H1 (cell line): ENCODE measurements around the gene USE1. TPM values are rescaled to one million over a fixed set of nuclear protein-coding genes. Genes with fewer than 3 reads are reported as not detected.

ENCODE experiments used
- CTCF ChIA-PET: fragments of 300-600 bp; sonication (Branson Sonifier 250); formaldehyde crosslinking; loops from one replicate; lab custom pipeline; 2021; ENCODE audit not compliant: partially characterized antibody; lab: Charles Lee
- POLR2A ChIA-PET: fragments of 300-600 bp; sonication (Branson Sonifier 250); formaldehyde crosslinking; loops from one replicate; lab custom pipeline; 2021; ENCODE audit warnings: inconsistent platforms; ENCODE audit not compliant: partially characterized antibody; lab: Charles Lee
- DNase-seq, 2 experiments: peaks; one replicate each; pipeline versions ENCODE4 v3.0.0 to v3.0.0-alpha.2; 2010 to 2022; ENCODE audit warnings: low spot score in 2 of 2, low read depth in 1 of 2, mixed read lengths in 1 of 2
- FAIRE-seq: peaks from 2 replicates; lab custom pipeline; 2011; peaks lifted over from hg19 to GRCh38; lab: Jason Lieb, UNC
- H2AFZ ChIP-seq: 2 replicates; pipeline ENCODE4 v1.8.1; 2012; ENCODE audit warnings: low read length, inconsistent platforms
- H2AK5ac ChIP-seq: 2 replicates; pipeline ENCODE4 v1.6.1; 2013; ENCODE audit warnings: low read depth, low read length
- H2BK120ac ChIP-seq: replicated peaks from 2 replicates; pipeline ENCODE3; 2013; ENCODE audit warnings: low read depth, low read length, inconsistent platforms
- H2BK12ac ChIP-seq: 2 replicates; pipeline ENCODE4 v1.6.1; 2013; ENCODE audit warnings: low read depth, low read length
- H2BK15ac ChIP-seq: 2 replicates; pipeline ENCODE4 v1.6.1; 2013; ENCODE audit warnings: low read length
- H2BK20ac ChIP-seq: 2 replicates; pipeline ENCODE4 v1.6.1; 2013; ENCODE audit warnings: low read length
- H2BK5ac ChIP-seq: 2 replicates; pipeline ENCODE4 v1.6.1; 2013; ENCODE audit warnings: low read depth, low read length
- H3K14ac ChIP-seq: 2 replicates; pipeline ENCODE4 v1.6.1; 2013; ENCODE audit warnings: inconsistent platforms; ENCODE audit not compliant: insufficient read length
- H3K18ac ChIP-seq: 2 replicates; pipeline ENCODE4 v1.6.1; 2013; ENCODE audit warnings: low read length; ENCODE audit errors: extremely low read depth
- H3K23ac ChIP-seq: 2 replicates; pipeline ENCODE4 v1.6.1; 2013; ENCODE audit warnings: inconsistent platforms; ENCODE audit not compliant: insufficient read length
- H3K23me2 ChIP-seq: 2 replicates; pipeline ENCODE4 v1.6.1; 2013; ENCODE audit warnings: low read depth, low read length
- H3K27ac ChIP-seq: 2 replicates; pipeline ENCODE4 v1.6.1; 2011; ENCODE audit warnings: low read depth, low read length, inconsistent platforms
- H3K27me3 ChIP-seq, 4 experiments: replicated peaks in 1 of 4; 1 replicate in 1 of 4; 2 replicates in 3 of 4; pipeline versions ENCODE4 v1.6.1 to v1.8.1; 2011 to 2013; ENCODE audit warnings: low read length in 3 of 4, mild to moderate bottlenecking in 3 of 4, inconsistent platforms in 2 of 4, mixed read lengths in 2 of 4, moderate library complexity in 1 of 4; ENCODE audit not compliant: control insufficient read depth in 3 of 4, insufficient read depth in 3 of 4; ENCODE audit errors: extremely low read depth in 1 of 4
- H3K36me3 ChIP-seq, 4 experiments: 2 replicates each; pipeline versions ENCODE4 v1.6.1 to v1.8.1; 2011 to 2013; ENCODE audit warnings: mild to moderate bottlenecking in 4 of 4, low read length in 3 of 4, moderate library complexity in 2 of 4, control low read depth in 1 of 4, inconsistent platforms in 1 of 4; ENCODE audit not compliant: insufficient read depth in 4 of 4, control insufficient read depth in 2 of 4
- H3K4ac ChIP-seq: replicated peaks from 2 replicates; pipeline ENCODE3; 2013; ENCODE audit warnings: low read length, low read depth, mixed read lengths, inconsistent platforms; ENCODE audit not compliant: insufficient read length
- H3K4me1 ChIP-seq, 4 experiments: replicated peaks in 1 of 4; 1 replicate in 1 of 4; 2 replicates in 3 of 4; pipeline versions ENCODE4 v1.6.1 to v1.8.1; 2011 to 2013; ENCODE audit warnings: low read length in 3 of 4, inconsistent platforms in 2 of 4, mixed read lengths in 1 of 4; ENCODE audit not compliant: insufficient read depth in 4 of 4, control insufficient read depth in 3 of 4
- H3K4me2 ChIP-seq, 2 experiments: 2 replicates each; pipeline versions ENCODE4 v1.6.1 to v1.8.1; 2011 to 2013; ENCODE audit warnings: low read depth in 2 of 2, low read length in 2 of 2, control low read depth in 1 of 2, inconsistent platforms in 1 of 2, mild to moderate bottlenecking in 1 of 2; ENCODE audit not compliant: insufficient read depth in 1 of 2
- H3K4me3 ChIP-seq, 4 experiments: fragments of 200-600, 300-600 bp in 1 of 4; sonication (generic), shearing (Covaris generic), sonication (Bioruptor Twin) in 1 of 4; 2 replicates each; pipeline versions ENCODE4 v1.5.1 to v1.8.1; 2011 to 2016; ENCODE audit warnings: low read length in 4 of 4, low read depth in 3 of 4, control low read depth in 2 of 4, inconsistent platforms in 2 of 4, mild to moderate bottlenecking in 2 of 4, mixed read lengths in 1 of 4, moderate library complexity in 1 of 4; ENCODE audit not compliant: insufficient read depth in 2 of 4; ENCODE audit errors: extremely low read depth in 1 of 4
- H3K56ac ChIP-seq: replicated peaks from 2 replicates; pipeline ENCODE3; 2013; ENCODE audit warnings: low read depth, mild to moderate bottlenecking, mixed read lengths, low read length, inconsistent platforms; ENCODE audit not compliant: insufficient read length
- H3K79me1 ChIP-seq: 2 replicates; pipeline ENCODE4 v1.6.1; 2013; ENCODE audit warnings: low read depth, low read length, control low read depth
- H3K79me2 ChIP-seq, 2 experiments: 2 replicates each; pipeline versions ENCODE4 v1.6.1 to v1.8.1; 2012 to 2013; ENCODE audit warnings: low read length in 2 of 2, mild to moderate bottlenecking in 2 of 2, inconsistent platforms in 1 of 2; ENCODE audit not compliant: insufficient read depth in 2 of 2, control insufficient read depth in 1 of 2
- H3K9ac ChIP-seq, 4 experiments: replicated peaks in 1 of 4; 1 replicate in 1 of 4; 2 replicates in 3 of 4; pipeline versions ENCODE4 v1.6.1 to v1.8.1; 2011 to 2013; ENCODE audit warnings: low read depth in 3 of 4, low read length in 3 of 4, control low read depth in 2 of 4, mild to moderate bottlenecking in 2 of 4, moderate library complexity in 2 of 4, inconsistent platforms in 1 of 4; ENCODE audit errors: extremely low read depth in 1 of 4
- H3K9me3 ChIP-seq, 2 experiments: 2 replicates each; pipeline versions ENCODE4 v1.6.1 to v1.8.1; 2012 to 2013; ENCODE audit warnings: mild to moderate bottlenecking in 2 of 2, moderate library complexity in 2 of 2, control low read depth in 1 of 2, inconsistent platforms in 1 of 2, low read depth in 1 of 2, low read length in 1 of 2, mixed read lengths in 1 of 2; ENCODE audit not compliant: insufficient read depth in 2 of 2
- H4K20me1 ChIP-seq, 2 experiments: replicated peaks in 1 of 2; 2 replicates each; pipeline versions ENCODE3 to v1.8.1; 2011 to 2013; ENCODE audit warnings: inconsistent platforms in 2 of 2, low read length in 2 of 2, mild to moderate bottlenecking in 1 of 2; ENCODE audit not compliant: insufficient read depth in 2 of 2, control insufficient read depth in 1 of 2
- H4K5ac ChIP-seq: 2 replicates; pipeline ENCODE4 v1.6.1; 2013; ENCODE audit warnings: low read length, low read depth, mixed read lengths, inconsistent platforms; ENCODE audit not compliant: insufficient read length
- H4K8ac ChIP-seq: 2 replicates; pipeline ENCODE4 v1.8.0; 2013; ENCODE audit warnings: mild to moderate bottlenecking, moderate library complexity, low read length, inconsistent platforms; ENCODE audit not compliant: insufficient read depth; ENCODE audit errors: extremely low read depth
- H4K91ac ChIP-seq: replicated peaks from 2 replicates; pipeline ENCODE3; 2013; ENCODE audit warnings: low read length, mixed read lengths, inconsistent platforms; ENCODE audit not compliant: insufficient read length
- EP300 ChIP-seq, 2 experiments: IDR thresholded peaks; 1 replicate in 1 of 2; 2 replicates in 1 of 2; pipeline ENCODE4 v1.6.1; 2011 to 2012; ENCODE audit warnings: low read depth in 2 of 2, low read length in 2 of 2, mild to moderate bottlenecking in 2 of 2, borderline replicate concordance in 1 of 2, inconsistent platforms in 1 of 2, moderate library complexity in 1 of 2
- FOSL1 ChIP-seq: IDR thresholded peaks from 2 replicates; pipeline ENCODE4 v1.6.1; 2011; ENCODE audit warnings: mild to moderate bottlenecking, low read depth, low read length, moderate library complexity; ENCODE audit not compliant: insufficient read depth
- GTF2F1 ChIP-seq: IDR thresholded peaks from 2 replicates; pipeline ENCODE4 v1.6.1; 2012; ENCODE audit warnings: low read depth, low read length, improper control_type of control experiment, borderline replicate concordance
- KDM1A ChIP-seq: fragments of 200-600, 300-600 bp; sonication (generic); IDR thresholded peaks from 2 replicates; pipeline ENCODE4 v1.7.1; 2016; ENCODE audit warnings: mild to moderate bottlenecking, low read length, borderline replicate concordance
- MAFK ChIP-seq: IDR thresholded peaks from 2 replicates; pipeline ENCODE4 v1.6.1; 2012; ENCODE audit warnings: low read depth, mild to moderate bottlenecking, improper control_type of control experiment, low read length
- RFX5 ChIP-seq: IDR thresholded peaks from 2 replicates; pipeline ENCODE4 v1.6.1; 2011; ENCODE audit warnings: low read depth, low read length, improper control_type of control experiment, borderline replicate concordance
- TAF7 ChIP-seq: optimal IDR thresholded peaks from 2 replicates; pipeline ENCODE3; 2011; ENCODE audit warnings: low read depth, mild to moderate bottlenecking, inconsistent platforms, low read length, moderate library complexity, borderline replicate concordance
- WGBS, 2 experiments: shearing (Covaris generic) in 1 of 2; methylation state at CpG; one replicate each; pipeline versions ENCODE4 v1.1.6 to v1.1.7; 2013 to 2015; ENCODE audit warnings: low lambda C conversion rate in 2 of 2, mixed read lengths in 2 of 2, inconsistent platforms in 1 of 2, low coverage in 1 of 2, missing lambda C conversion rate in 1 of 2; ENCODE audit not compliant: insufficient replicate concordance in 2 of 2, insufficient coverage in 1 of 2, insufficient read length in 1 of 2; ENCODE audit errors: extremely low coverage in 1 of 2, missing lambda C conversion rate in 1 of 2; 5-methylcytosine and 5-hydroxymethylcytosine counted together
- polyA plus RNA-seq, 7 experiments: library from polyadenylated mRNA; depleted of rRNA in 3 of 7; stranded (reverse) in 5 of 7; unstranded in 2 of 7; fragments of >200 nt in 5 of 7; fragments of 200-250 nt in 2 of 7; gene quantifications; 1 replicate in 5 of 7; 2 replicates in 1 of 7; 4 replicates in 1 of 7; pipeline versions ENCODE4 v1.2.1 to v1.2.3, GENCODE V29; 2011 to 2013; ENCODE audit warnings: missing spikeins in 2 of 7, mixed read lengths in 2 of 7
- total RNA-seq: library from RNA; stranded (reverse); fragmentation: NEBNext Ultra II Directional; extraction: Animal tissue kit (Norgen Biotek cat#: 25700); gene quantifications from 2 replicates; pipeline ENCODE4 v1.2.1, GENCODE V29; 2021
- TF ChIP-seq, protein P1 (sequence below): IDR thresholded peaks from 2 replicates; pipeline ENCODE4 v1.6.1; 2012; ENCODE audit warnings: low read length, inconsistent platforms
- TF ChIP-seq, protein P2 (sequence below): IDR thresholded peaks from 2 replicates; pipeline ENCODE4 v1.6.1; 2011; ENCODE audit warnings: low read depth, mild to moderate bottlenecking, low read length; ENCODE audit not compliant: insufficient read depth

Gene USE1
- total and polyA plus RNA-seq, 2 of the 8 experiments (the other 6 are each of a cell fraction or from before 2014, with no cell fraction given) = 8.7 to 13.9 TPM

DNA sequence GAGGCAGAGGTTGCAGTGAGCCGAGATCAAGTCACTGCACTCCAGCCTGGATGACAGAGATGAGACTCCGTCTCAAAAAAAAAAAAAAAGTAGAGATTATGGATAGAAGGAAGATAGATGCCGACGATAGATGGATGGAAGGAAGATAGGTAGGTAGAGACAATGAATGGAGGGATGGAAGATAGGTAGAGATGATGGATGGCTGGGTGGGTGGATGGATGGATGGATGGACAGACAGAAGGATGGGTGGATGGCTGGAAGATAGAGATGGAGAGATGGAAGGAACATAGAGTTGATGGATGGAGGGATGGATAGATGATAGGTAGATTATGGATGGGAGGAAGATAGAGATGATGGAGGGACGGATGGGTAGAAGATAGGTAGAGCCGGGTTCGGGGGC, 18.5 kb upstream of the USE1 start:
- H2BK20ac ChIP-seq = no peak overlapping the region
- no peak overlapping the region for H3K14ac ChIP-seq
- 99 to 100% methylated on average over 3 to 6 of the region's 7 CpGs for WGBS, 2 experiments
- H3K9ac ChIP-seq = no peak overlapping the region
- ChIA-PET CTCF (no interaction called here), POLR2A (no interaction called here)
- TF ChIP-seq KDM1A = no peak
- TF ChIP-seq, protein P1, sequence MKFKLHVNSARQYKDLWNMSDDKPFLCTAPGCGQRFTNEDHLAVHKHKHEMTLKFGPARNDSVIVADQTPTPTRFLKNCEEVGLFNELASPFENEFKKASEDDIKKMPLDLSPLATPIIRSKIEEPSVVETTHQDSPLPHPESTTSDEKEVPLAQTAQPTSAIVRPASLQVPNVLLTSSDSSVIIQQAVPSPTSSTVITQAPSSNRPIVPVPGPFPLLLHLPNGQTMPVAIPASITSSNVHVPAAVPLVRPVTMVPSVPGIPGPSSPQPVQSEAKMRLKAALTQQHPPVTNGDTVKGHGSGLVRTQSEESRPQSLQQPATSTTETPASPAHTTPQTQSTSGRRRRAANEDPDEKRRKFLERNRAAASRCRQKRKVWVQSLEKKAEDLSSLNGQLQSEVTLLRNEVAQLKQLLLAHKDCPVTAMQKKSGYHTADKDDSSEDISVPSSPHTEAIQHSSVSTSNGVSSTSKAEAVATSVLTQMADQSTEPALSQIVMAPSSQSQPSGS = no peak
- TF ChIP-seq RFX5 = no peak
- TF ChIP-seq, protein P2, sequence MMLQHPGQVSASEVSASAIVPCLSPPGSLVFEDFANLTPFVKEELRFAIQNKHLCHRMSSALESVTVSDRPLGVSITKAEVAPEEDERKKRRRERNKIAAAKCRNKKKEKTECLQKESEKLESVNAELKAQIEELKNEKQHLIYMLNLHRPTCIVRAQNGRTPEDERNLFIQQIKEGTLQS = no peak
- no peak for TF ChIP-seq EP300 (IDR thresholded peaks at IDR 0.05; ENCODE audit: borderline replicate concordance in 1 of 2, low read depth in 2 of 2, low read length in 2 of 2)
- TF ChIP-seq GTF2F1 = no peak
- TF ChIP-seq MAFK = no peak
- TF ChIP-seq TAF7 = no peak
- no peak for TF ChIP-seq FOSL1
- no peak overlapping the region for H2BK5ac ChIP-seq
- H3K23ac ChIP-seq = no peak overlapping the region
- H3K4me3 ChIP-seq = no peak overlapping the region
- no peak overlapping the region for H3K18ac ChIP-seq
- no peak overlapping the region for H2AK5ac ChIP-seq
- DNase-seq (no peak), FAIRE-seq (no peak)
- no peaks in the 10 kb centered on the region for H3K9me3 ChIP-seq
- H3K27me3 ChIP-seq = no peaks in the 10 kb centered on the region
- H3K4me1 ChIP-seq = no peaks in the 10 kb centered on the region
- no peak overlapping the region for H3K4ac ChIP-seq
- no peaks in the 10 kb centered on the region for H3K79me1 ChIP-seq
- peaks cover 3 to 5% of the 10 kb centered on the region in 2 experiments for H4K20me1 ChIP-seq
- no peak overlapping the region for H2BK15ac ChIP-seq
- H3K4me2 ChIP-seq = no peak overlapping the region
- no peak overlapping the region for H4K8ac ChIP-seq
- no peak overlapping the region for H3K27ac ChIP-seq
- no peak overlapping the region for H4K91ac ChIP-seq
- no peak overlapping the region for H3K56ac ChIP-seq
- H2AFZ ChIP-seq = no peak overlapping the region
- H4K5ac ChIP-seq = no peak overlapping the region
- H2BK120ac ChIP-seq = no peak overlapping the region
- H3K36me3 ChIP-seq = peaks cover 9 to 38% (median 21%) of the 10 kb centered on the region in 4 experiments
- peaks cover 2% of the 10 kb centered on the region; the same call in 1 of the 2 replicates for H3K23me2 ChIP-seq
- H2BK12ac ChIP-seq = no peak overlapping the region
- H3K79me2 ChIP-seq = no peaks in the 10 kb centered on the region
